ENCODE results near the gene CRIP2. TPM values are rescaled to one million over a fixed set of nuclear protein-coding genes. Genes with fewer than 3 reads are reported as not detected.

Gene CRIP2
- total and polyA plus RNA-seq, 2 of the 4 experiments (the other 2 are of a cell fraction): 18.1 to 123 TPM

GRCh38 chr14:105460616-105461015 is 14.0 kb upstream of the CRIP2 start:
- Histone ChIP-seq H3K9ac (ENCODE audit: low read depth, low read length) (no peak overlapping the region), H3K36me3 (ENCODE audit: control insufficient read depth, insufficient read depth, low read length) (peaks cover 67% of the 10 kb centered on the region), H3K18ac (ENCODE audit: low read depth, low read length) (no peak overlapping the region), H3K4me1 (ENCODE audit: control insufficient read depth, insufficient read depth, low read length) (peaks cover under 1% of the 10 kb centered on the region; the same call in 1 of the 2 replicates), H4K8ac (ENCODE audit: low read depth in 2 of 2, low read length in 2 of 2) (no peak overlapping the region), H3K27me3 (ENCODE audit: control insufficient read depth, insufficient read depth, low read length) (no peaks in the 10 kb centered on the region), H3K56ac (ENCODE audit: extremely low read depth, insufficient read depth, low read length) (no peak overlapping the region), H3K14ac (replicated peaks; ENCODE audit: low read depth, low read length) (no peak overlapping the region), H3K27ac (ENCODE audit: insufficient read depth, low read length) (no peak overlapping the region), H2BK5ac (ENCODE audit: low read depth, low read length, poor library complexity, severe bottlenecking) (no peak overlapping the region), H4K91ac (ENCODE audit: insufficient read depth, low read depth, low read length) (no peak overlapping the region), H4K20me1 (ENCODE audit: insufficient read depth, low read length) (no peaks in the 10 kb centered on the region; the same call in 1 of the 2 replicates), H2BK20ac (ENCODE audit: low read depth, low read length) (no peak overlapping the region), H2AK5ac (ENCODE audit: low read depth, low read length) (no peak overlapping the region), H2AFZ (replicated peaks; ENCODE audit: low read length, poor library complexity) (no peak overlapping the region), H3K9me3 (ENCODE audit: control insufficient read depth, insufficient read depth, low read length) (no peaks in the 10 kb centered on the region), H2BK120ac (ENCODE audit: low read depth, low read length) (no peak overlapping the region), H2BK15ac (ENCODE audit: low read depth, low read length) (no peak overlapping the region), H3K9me1 (ENCODE audit: insufficient read depth, low read length) (0 out of 2 replicates have a peak, but pooled peaks cover under 1% of the 10 kb centered on the region), H3K23ac (ENCODE audit: low read depth, low read length) (no peak overlapping the region), H3K4ac (ENCODE audit: low read depth, low read length) (no peak overlapping the region), H4K5ac (ENCODE audit: low read depth, low read length) (no peak overlapping the region), H3K4me2 (ENCODE audit: low read depth, low read length) (no peak overlapping the region), H3K79me1 (ENCODE audit: low read depth in 1 of 2, low read length in 2 of 2) (0 out of 4 replicates have a peak, but pooled peaks cover 0 to 3% of the 10 kb centered on the region in 2 experiments), H3K4me3 (ENCODE audit: insufficient read depth, low read depth, low read length) (no peak overlapping the region), H2AK9ac (replicated peaks; ENCODE audit: low read depth, low read length, poor library complexity) (no peak overlapping the region)
- ChIA-PET CTCF (no interaction called here), POLR2A (ENCODE audit: unreplicated experiment) (no interaction called here)
- in situ Hi-C loops (cut with MboI; ENCODE audit: low sequenced_read_pairs) (no loop called here), dilution Hi-C loops (cut with HindIII; ENCODE audit: low sequenced_read_pairs, unreplicated experiment) (no loop called here), intact Hi-C loops (cut with micrococcal nuclease) (no loop called here)
- TF ChIP-seq MXI1 (IDR thresholded peaks at IDR 0.05; ENCODE audit: borderline replicate concordance, low read depth, low read length) (no peak), CHD1 (IDR thresholded peaks at IDR 0.05; ENCODE audit: low read depth, low read length) (no peak), ELK1 (IDR thresholded peaks at IDR 0.05; ENCODE audit: borderline replicate concordance, low read depth, low read length) (no peak), NFE2L2 (IDR thresholded peaks at IDR 0.05; ENCODE audit: low read depth, low read length) (no peak), RFX5 (IDR thresholded peaks at IDR 0.05; ENCODE audit: low read depth, low read length) (no peak), RAD21 (IDR thresholded peaks at IDR 0.05; ENCODE audit: low read length) (no peak), CEBPB (IDR thresholded peaks at IDR 0.05; ENCODE audit: low read depth, low read length) (no peak), MAZ (IDR thresholded peaks at IDR 0.05; ENCODE audit: borderline replicate concordance, low read depth, low read length) (no peak), SMC3 (IDR thresholded peaks at IDR 0.05; ENCODE audit: low read depth, low read length) (no peak), POLR2A (IDR thresholded peaks at IDR 0.05; ENCODE audit: low read depth, low read length) (no peak), USF2 (IDR thresholded peaks at IDR 0.05; ENCODE audit: low read depth, low read length) (no peak), RCOR1 (IDR thresholded peaks at IDR 0.05; ENCODE audit: insufficient replicate concordance, low read length) (no peak), FOS (IDR thresholded peaks at IDR 0.05; ENCODE audit: low read depth, low read length) (no peak), BHLHE40 (IDR thresholded peaks at IDR 0.05; ENCODE audit: low read depth, low read length) (no peak), MAFK (IDR thresholded peaks at IDR 0.05; ENCODE audit: low read depth, low read length) (no peak)
- DNase-seq: no peak
- 83% methylated on average over 1 of the region's 17 CpGs; no CpG with 5 or more reads in 1 of the 2 experiments for WGBS, 2 experiments (ENCODE audit: extremely low coverage in 2 of 2, insufficient read length in 1 of 2)
- no TSS peak for BruUV-seq (replicated peaks)
- no peak for ATAC-seq (ENCODE audit: low read depth)
